HuH-7.5 (cell line): ENCODE results near the gene TP53.

Experiments
- DNase-seq: peaks from one replicate; pipeline ENCODE4 v3.0.0; 2011; ENCODE audit warnings: low spot score

The TP53 gene

GRCh38 chr17:7687072-7687907 lies at the start of gene TP53:
Gene TP53, minus strand, starts transcription at chr17:7687490. Its CDS starts 10,896 bp downstream, at chr17:7676594.
- DNase-seq = peak; percentile 59

- DNase-seq = no peak
These were observed 45.8 kb upstream of the TP53 start for GRCh38 chr17:7732981-7733539.

GRCh38 chr17:7729816-7730215 lies 42.5 kb upstream of the TP53 start:
- no peak for DNase-seq

GRCh38 chr17:7727886-7728285 lies 40.6 kb upstream of the TP53 start:
- DNase-seq = no peak

GRCh38 chr17:7721612-7722011 lies 34.3 kb upstream of the TP53 start:
- DNase-seq = no peak

GRCh38 chr17:7720125-7720524 lies 32.8 kb upstream of the TP53 start:
- no peak for DNase-seq

- no peak for DNase-seq
These were observed 32.4 kb upstream of the TP53 start for GRCh38 chr17:7719661-7720060.

GRCh38 chr17:7717756-7718350 lies 30.6 kb upstream of the TP53 start:
- DNase-seq = no peak

- DNase-seq = peak; percentile 75
These were observed 29.8 kb upstream of the TP53 start, which contains the start of gene DNAH2 for GRCh38 chr17:7716901-7717755. Gene DNAH2, plus strand, starts transcription at chr17:7717744. Its CDS starts 1,991 bp downstream, at chr17:7719735.

GRCh38 chr17:7715936-7716886 lies 28.9 kb upstream of the TP53 start:
- no peak for DNase-seq

GRCh38 chr17:7714721-7715594 lies 27.7 kb upstream of the TP53 start:
- no peak for DNase-seq

GRCh38 chr17:7713782-7714181 lies 26.5 kb upstream of the TP53 start:
- no peak for DNase-seq

GRCh38 chr17:7712111-7712771 lies 25.0 kb upstream of the TP53 start:
- no peak for DNase-seq

GRCh38 chr17:7711051-7711755 lies 23.9 kb upstream of the TP53 start:
- DNase-seq = no peak

- no peak for DNase-seq
These were observed 23.0 kb upstream of the TP53 start for GRCh38 chr17:7710301-7710700.

GRCh38 chr17:7709031-7709430 lies 21.7 kb upstream of the TP53 start:
- no peak for DNase-seq

GRCh38 chr17:7707858-7708750 lies 20.8 kb upstream of the TP53 start:
- no peak for DNase-seq

- DNase-seq = no peak
These were observed 20.2 kb upstream of the TP53 start for GRCh38 chr17:7707446-7707845.
